ENCODE results near the gene ZNF554.
"Not testable (repeated sequence)": the region's sequence is repeated elsewhere in the genome, so short reads cannot be mapped to it uniquely, and the experiment has no call there.

Gene ZNF554

DNA sequence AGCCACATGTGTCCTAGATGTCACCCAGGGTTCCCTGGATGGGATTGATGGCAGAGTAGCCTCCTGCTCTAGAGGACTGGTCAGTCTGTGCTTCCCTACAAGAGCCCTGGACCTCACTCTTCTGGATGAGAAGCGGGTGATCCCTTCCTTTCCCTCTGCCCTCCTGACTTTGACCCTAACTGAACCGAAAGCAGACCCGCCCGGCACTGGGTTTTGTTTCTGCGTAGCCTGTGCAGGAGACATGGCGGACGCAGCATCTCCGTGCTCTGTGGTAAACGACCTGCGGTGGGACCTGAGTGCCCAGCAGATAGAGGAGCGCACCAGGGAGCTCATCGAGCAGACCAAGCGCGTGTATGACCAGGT lies 29.5 kb upstream of the ZNF554 start:
- no peak for DNase-seq (ENCODE audit: extremely low spot score, insufficient read length, low read depth)
- FAIRE-seq: no peak

DNA sequence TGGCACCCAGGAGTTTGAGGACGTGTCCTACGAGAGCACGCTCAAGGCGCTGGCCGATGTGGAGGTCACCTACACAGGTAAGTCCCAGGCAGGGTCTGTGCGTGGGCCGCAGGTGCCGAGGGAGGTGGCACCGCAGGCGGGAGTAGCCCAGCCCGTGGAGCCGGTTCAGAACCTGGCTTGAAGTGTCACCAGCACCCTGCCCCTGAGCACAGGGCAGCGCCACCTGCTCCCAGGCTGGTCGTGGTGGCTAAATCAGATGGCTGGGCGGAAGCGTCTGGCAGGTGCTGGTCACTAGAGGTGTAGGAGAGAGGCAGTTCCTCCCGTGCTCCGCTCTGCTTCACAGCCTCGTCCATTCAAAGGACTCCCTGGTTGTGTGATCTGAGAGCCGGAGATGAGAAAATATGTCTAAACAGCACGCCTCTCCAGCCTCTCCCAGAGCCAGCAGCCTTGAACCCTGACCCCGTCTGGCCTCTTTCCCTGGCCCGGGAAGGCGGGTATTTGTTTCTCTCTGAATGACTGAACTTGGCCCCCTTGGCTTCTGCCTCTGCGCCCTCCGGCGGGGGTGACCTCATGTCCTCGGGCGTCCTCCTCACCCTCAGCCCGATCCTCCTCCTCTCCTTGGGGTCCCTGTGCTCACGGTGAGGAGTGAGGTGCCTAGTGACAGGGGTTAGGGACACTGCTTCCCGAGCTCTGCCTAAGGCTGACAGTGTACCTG lies 29.0 kb upstream of the ZNF554 start:
- DNase-seq (ENCODE audit: extremely low spot score, insufficient read length, low read depth): no peak
- no peak for FAIRE-seq

DNA sequence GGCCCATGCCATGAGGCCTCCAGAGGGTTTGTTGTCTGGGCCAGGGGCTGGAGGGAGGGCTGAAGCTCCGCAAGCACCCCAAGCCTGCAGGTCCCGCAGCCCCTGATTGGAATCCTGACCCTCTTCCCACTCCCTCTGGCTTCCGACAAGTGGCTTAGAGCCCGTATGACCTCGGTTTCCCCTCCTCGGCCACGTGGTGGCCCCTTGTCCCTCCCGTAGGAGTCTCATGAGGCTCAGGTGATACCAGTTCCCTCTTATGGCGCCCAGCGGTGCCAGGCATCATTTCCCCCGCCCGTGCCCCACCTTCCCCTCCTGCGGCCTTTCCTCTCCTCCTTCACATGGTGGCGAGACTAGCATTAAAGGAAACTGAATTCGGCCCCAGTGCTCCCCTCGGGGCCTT lies 28.2 kb upstream of the ZNF554 start:
- FAIRE-seq (no peak), DNase-seq (ENCODE audit: extremely low spot score, insufficient read length, low read depth) (no peak)

DNA sequence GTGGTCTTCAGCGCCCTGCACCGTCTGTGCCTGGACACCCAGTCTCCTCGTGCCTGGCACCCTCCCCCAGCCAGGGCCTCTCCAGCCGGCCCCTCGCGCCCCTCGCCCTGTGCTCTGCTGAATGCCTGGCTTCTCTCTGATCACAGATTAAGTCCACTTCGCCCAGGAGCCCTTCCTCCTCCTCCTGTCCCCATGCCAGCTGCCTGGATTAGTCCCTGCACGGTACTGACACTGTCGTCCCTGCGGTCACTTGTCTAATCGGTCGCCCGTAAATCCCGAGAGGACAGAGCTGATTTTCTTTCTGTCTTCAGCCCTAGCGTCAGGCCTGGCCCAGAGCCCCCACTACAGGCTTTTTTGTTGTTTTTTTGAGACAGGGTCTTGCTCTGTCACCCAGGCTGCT lies 27.8 kb upstream of the ZNF554 start:
- no peak for FAIRE-seq
- no peak for DNase-seq (ENCODE audit: extremely low spot score, insufficient read length, low read depth)

DNA sequence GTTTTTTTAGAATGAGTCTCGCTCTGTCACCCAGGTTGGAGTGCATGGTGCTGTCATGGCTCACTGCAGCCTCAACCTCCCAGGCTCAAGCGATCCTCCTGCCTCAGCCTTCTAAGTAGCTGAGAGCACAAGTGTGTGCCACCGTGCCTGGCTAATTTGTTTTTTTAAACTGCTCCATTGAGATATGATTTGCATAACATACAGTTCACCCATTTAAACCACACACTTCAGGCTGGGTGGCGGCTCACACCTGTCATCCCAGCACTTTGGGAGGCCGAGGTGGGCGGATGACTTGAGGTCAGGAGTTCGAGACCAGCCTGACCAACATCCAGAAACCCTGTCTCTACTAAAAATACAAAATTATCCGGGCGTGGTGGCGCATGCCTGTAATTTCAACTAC lies 27.0 kb upstream of the ZNF554 start:
- FAIRE-seq; DNase-seq (ENCODE audit: extremely low spot score, insufficient read length, low read depth): not testable (repeated sequence)

DNA sequence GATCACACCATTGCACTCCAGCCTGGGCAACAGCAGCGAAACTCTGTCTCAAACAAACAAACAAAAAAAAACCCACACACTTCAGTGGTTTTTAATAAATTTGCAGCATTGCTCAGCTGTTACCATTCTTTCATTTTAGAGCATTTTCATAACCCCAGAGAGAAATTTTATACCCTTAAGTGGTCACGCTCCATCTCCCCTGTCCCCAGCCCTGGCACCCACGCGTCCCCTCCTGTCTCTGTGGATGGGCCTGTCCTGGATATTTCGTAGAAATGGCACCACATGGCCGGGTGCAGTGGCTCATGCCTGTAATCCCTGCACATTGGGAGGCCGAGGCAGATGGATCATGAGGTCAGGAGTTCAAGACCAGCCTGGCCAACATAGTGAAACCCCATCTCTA lies 26.5 kb upstream of the ZNF554 start:
- DNase-seq (ENCODE audit: extremely low spot score, insufficient read length, low read depth) (no peak), FAIRE-seq (no peak)

DNA sequence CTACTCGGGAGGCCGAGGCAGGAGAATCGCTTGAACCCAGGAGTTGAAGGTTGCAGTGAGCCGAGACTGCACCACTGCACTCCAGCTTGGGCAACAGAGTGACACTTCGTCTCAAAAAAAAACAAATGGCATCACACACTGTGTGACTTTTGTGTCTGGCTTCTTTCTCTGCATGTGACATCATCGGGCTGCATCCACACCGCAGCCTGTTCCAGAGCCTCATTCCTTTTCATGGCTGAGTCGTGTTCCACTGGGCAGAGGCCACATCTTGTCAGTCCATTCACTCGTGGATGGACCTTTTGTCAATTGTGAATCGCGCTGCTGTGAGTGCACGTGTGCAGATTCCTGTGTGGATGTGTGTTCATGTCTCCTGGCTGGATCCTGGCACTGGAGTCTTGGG lies 26.1 kb upstream of the ZNF554 start:
- FAIRE-seq (no peak), DNase-seq (ENCODE audit: extremely low spot score, insufficient read length, low read depth) (no peak)

DNA sequence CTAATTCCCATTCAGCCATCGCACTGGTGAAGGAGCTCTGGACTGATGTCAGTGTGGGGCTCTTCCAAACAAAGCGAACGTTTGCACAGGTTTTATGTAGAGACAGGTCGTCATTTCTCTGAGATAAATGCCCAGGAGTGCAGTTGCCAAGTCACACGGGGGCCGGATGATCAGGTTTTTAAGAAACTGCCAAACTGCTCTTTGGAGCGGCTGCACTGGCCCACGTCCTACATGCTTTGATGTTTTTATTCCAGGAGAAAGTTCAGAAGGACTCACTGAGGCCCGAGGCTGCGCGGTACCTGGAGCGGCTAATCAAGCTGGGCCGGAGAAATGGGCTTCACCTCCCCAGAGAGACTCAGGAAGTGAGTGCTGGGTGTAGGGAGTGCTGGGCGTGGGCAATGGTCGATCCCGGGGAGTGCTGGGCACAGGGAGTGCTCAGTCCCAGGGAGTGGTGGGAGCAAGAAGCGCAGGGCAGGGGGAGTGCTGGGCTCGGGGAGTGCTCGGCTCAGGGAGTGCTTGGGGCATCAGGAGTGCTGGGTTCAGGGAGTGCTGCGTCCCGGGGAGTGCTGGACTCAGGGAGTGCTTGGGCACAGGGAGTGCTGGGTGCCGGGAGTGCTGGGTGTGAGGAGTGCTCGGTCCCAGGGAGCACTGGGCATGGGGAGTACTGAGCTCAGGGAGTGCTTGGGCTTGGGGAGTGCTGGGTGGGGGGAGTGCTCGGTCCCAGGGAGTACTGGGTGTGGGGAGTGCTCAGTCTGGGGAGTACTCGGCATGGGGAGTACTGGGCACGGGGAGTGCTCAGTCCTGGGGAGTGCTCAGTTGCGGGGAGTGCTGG lies 23.6 kb upstream of the ZNF554 start:
- FAIRE-seq (no peak), DNase-seq (ENCODE audit: extremely low spot score, insufficient read length, low read depth) (no peak)

DNA sequence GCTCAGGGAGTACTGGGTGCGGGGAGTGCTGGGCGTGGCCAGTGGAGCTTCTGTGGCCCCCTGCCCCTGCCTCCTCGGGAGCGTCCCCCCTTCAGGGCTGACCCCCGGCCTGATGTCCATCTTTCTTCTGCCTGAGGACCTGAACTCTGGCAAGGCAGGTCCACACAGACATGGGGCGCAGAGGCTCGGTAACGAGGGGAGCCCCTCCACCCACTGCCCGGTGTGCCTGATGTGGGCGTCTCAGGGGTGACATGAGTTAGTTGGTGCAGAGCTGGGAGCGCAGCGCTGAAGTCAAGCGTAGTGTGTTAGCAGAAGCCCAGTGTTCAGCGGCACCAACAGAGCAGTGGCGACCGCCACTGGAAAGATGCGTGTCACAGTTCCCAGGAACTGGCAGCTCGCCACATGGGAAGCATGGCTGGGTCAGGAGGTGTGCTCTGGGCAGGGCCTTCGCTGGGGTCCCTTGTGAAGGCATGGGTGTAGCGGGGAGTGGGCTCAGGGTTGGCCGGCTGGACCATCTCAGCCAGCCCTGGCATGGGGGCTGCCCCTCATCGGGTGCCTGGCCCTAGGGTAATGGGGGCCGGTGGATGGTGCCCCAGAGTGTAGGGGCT lies 22.9 kb upstream of the ZNF554 start:
- FAIRE-seq: no peak
- DNase-seq (ENCODE audit: extremely low spot score, insufficient read length, low read depth): no peak

DNA sequence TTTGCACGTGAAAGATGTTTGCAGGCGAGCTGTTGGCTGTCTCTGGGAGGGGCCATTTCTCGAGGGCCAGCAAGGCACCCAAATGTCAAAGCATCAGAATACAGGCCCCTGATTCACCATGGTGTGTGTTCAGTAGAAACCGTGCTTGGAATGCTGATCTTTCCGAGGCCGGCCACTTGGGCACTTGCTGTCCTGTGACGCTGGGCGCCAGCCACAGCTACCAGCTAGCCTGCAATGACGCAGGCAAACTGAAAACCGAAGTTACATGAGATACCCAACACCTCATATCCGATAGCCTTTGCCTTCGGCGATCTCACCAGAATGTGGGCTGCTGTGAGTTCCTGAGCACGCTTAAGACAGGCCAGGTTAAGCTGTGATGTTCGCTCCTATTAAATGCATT lies 22.4 kb upstream of the ZNF554 start:
- FAIRE-seq (no peak), DNase-seq (ENCODE audit: extremely low spot score, insufficient read length, low read depth) (no peak)

DNA sequence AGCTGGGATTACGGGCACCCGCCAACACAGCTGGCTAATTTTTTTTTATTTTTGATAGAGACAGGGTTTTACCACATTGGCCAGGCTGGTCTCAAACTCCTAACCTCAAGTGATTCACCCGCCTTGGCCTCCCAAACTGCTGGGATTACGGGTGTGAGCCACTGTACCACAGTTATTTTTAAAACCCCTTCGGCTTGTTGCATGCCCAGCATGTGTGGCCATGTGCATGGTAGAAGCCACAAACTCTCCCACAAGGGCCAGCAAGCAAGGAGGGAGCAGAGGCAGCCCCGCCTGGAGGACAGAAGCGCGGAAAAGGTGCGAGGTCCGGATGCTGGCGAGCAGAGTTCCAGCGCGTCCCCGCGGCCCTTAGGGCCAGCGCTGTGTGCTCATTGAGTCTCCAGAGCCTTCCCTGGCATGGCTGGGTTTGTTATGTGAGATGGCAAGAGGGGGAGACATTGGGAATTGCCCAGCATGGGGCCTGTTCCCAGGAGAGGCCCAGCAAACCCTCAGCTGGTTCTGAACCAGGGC lies 21.4 kb upstream of the ZNF554 start:
- no peak for FAIRE-seq

DNA sequence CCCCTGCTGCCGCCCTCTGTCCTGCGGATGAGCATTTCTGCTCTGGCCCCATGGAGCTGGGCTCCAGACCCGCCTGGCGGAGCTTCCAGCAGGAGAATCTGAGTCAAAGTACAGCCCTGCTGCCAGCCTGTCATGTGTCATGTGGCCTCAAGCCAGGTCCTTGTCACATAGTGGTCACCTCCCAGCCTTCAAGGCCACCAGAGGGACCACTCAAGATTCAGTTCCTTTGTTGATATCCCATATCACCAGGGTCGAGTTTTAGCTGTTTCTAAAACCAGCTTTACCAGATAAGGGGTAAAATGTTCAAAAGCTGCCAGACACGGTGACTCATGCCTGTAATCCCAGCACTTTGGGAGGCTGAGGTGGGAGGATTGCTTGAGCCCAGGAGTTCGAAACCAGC lies 20.9 kb upstream of the ZNF554 start:
- FAIRE-seq (no peak), DNase-seq (ENCODE audit: extremely low spot score, insufficient read length, low read depth) (no peak)

More for the DNA sequence above, 21.4 kb upstream of the ZNF554 start:
- DNase-seq (ENCODE audit: extremely low spot score, insufficient read length, low read depth): no peak

DNA sequence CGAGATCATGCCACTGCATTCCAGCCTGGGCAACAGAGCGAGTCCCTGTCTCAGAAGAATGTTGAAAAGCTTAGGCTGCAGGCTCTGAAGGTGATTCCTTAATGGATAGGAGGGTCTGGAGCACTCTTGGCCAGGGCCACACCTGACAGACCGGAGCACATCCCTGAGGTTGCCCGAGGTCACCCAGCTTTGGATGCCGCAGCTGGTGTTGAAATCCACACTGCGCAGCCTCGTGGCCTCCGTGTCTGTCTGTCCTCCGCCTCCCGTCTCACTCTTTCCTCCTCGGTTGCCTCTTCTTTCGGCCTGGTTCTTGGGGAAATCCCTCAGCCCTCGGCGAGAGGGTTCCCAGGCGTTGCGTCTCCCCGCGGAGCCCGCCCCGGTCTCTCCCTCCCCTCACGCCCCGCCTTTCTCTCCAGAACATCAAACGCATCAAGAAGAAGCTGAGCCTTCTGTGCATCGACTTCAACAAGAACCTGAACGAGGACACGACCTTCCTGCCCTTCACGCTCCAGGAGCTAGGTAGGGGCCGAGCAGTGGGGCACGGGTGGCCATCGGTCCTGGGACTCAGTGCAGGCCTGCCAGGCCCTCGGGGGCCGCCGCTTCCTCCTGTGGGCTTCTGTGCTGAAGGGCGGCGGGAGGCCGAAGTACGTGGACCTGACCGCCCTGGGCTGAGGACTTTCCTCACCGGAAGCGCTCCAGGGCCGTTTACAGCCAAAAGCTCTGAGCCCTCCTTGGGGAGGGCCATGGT lies 20.2 kb upstream of the ZNF554 start:
- FAIRE-seq (no peak), DNase-seq (ENCODE audit: extremely low spot score, insufficient read length, low read depth) (no peak)

DNA sequence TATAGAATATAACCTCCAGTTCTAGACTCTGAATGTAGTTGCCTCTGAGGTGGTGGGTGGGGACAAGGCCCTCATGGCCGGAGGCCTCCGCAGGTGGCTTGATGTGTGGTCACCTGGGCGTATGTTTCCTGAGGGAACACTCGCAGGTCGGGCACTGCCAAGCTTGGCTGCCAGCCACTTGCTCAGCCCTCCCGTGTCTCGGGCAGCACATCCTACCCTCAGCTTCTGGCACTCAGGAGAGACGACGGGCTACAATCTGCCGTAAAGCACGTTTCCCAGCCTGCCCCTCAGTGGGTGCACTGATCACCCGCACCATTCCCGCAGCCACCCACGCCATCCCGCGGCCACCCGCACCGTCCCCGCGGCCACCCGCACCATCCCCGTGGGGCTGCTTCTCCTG lies 19.2 kb upstream of the ZNF554 start:
- FAIRE-seq (no peak), DNase-seq (ENCODE audit: extremely low spot score, insufficient read length, low read depth) (no peak)

DNA sequence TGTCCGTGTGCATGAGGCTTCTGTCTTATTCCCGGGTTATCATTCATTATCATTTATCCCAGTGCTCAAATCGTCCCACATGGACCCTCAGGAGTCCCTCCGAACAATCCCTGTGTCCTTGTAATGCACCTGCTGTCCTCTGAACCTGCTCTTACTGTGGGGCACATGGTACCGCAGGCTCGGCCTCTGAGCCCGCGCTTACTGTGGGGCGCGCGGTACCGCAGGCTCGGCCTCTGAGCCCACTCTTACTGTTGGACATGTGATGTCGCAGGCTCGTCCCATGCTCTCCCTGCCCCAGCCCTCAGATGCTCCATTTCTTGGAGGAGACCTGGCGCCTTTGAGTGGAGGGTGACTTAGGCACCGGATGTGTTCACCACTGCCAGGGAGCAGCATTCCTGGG lies 16.8 kb upstream of the ZNF554 start:
- DNase-seq (ENCODE audit: extremely low spot score, insufficient read length, low read depth) (no peak), FAIRE-seq (no peak)

DNA sequence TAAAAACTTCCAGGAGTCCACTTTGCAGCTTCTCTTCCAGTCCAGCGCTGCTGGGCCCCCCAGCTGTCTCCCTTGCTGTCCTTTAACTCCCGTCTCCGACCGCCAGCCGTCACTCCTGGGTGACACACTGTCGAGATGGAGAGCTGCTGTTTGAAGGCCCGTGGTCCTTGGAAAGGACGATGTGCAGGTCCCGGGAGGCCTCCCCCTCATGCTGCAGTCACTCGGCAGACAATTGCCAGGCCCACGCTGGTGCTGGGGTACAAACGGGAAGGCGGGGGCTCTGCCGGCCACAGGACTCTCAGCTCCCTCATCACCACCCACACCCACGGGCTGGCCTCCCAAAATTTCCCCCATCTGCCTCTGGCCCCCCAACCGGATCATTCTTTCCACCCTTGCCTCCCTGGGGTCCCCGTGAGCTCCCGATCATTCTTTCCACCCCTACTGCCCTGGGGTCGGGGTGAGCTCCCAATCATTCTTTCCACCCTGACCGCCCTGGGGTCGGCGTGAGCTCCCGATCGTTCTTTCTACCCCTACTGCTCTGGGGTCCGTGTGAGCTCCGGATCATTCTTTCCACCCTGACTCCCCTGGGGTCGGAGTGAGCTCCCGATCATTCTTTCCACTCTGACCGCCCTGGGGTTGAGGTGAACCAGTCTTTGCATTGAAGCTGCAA lies 16.0 kb upstream of the ZNF554 start:
- no peak for FAIRE-seq

DNA sequence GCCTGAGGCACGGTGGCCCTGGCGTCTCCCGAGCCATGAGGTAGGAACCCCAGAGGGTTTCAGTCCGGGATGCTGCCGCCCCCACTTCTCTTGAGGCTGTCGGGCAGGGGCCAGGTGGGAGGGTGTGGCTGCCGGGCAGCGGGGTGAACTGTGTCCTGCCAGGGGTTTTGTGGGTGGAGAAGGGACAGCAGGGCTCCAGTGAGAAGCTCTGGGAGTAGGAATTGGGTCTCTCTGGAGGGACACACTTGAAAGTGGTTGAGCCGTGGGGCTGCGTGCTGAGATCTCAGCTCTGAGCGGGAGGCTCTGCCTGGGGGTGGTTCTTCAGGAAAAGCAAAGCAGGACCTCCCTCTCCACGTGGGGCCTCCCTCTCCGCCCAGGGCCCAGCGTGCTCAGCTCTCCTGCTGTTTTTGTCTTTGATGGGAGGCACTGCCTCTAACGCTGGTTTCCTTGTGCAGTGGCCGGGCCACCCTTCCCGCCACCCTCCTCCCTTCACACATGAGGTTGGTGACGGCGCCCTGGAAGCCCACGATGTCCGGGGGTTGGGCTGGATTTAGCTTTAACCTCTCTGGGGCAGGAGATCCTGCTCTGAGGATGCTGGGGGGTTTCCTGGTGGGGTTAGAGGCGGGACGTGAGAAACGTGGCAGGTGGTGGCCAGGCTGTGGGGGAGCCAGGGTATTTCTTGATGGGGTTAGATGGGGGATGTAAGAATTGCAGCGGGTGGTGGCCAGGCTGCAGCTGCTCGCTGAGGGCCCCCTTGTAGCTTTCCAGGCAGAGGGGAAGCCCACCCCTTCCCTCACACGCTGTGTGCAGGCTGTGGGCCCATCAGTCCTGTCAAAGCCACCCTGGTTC lies 15.3 kb upstream of the ZNF554 start:
- no peak for FAIRE-seq
- DNase-seq (ENCODE audit: extremely low spot score, insufficient read length, low read depth): no peak

More for the DNA sequence above, 16.0 kb upstream of the ZNF554 start:
- no peak for DNase-seq (ENCODE audit: extremely low spot score, insufficient read length, low read depth)

DNA sequence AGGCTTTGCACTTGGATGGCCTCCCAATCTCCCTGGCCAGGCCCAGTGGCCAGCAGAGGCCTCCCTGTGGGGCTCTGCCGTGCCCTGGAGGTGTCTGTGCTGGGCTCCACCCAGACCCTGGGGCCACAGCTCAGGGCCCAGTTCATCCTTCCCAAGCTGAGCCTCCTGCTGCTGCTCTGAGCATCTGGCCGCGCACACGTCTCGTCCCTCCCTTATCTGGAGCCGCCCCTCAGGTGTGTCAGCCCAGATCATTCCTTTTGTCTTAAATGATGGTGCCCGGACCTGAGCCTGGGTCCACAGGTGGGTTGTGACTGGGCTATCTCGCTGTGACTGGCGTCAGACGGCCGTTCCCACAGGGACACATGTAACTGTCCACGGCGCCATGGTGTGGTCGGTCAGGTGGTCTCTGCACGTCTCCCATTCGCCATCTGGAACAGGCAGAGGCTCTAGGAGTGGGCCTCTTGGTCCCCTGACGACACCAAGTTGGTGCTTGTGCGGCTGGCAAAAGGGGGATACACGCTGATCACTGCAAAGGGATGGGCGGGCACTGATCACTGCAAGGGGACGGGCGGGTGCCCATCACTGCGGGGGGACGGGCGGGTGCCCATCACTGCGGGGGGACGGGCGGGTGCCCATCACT lies 14.3 kb upstream of the ZNF554 start:
- FAIRE-seq: no peak
- DNase-seq (ENCODE audit: extremely low spot score, insufficient read length, low read depth): no peak

Measured in GM18507 (cell line).